CD4-positive, alpha-beta T cell treated with Interleukin-4 for 4 hours (primary cell): ENCODE data around the gene PCSK6.

ENCODE experiments used
- DNase-seq: peaks from one replicate; pipeline ENCODE4 v3.0.0-alpha.2; 2020

Gene PCSK6

DNA sequence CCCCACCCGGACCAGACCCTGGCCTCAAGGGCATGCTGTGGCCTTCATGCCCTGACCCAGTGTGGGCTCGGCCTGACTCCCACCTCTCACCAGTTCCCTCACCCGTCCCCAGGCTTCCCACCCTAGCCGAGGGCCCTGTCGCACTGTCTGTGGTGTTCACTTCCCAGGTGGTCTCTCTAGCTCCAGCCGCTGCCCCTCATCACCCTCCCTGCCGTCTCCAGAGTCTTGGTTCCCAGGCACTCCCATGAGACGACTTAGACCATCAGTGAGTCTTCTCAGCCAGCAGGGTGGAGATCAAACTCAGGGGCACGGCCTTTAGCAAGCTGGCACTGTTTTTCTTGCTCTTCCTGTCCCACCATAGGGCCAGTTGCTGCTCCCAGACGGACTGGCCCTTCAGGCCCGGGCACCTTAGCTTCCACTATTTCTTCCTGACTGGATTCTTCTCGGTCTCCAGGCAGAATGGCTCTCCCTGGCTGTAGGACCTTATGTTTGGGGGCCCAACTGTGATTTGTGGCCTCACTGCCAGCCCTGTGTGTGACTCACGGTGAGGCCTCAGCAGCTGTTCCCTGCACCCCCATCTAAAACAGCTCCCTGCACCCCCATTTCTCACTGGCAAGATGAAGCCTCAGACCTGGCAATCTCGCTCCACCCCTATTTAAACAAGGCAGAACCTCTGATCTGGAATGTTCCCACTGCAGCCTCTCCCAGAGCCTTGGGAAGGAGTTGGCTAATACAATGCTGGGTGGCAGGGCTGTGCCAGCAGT, 9.4 kb upstream of the PCSK6 start:
- no peak for DNase-seq

GRCh38 chr15:101498076-101498716, 8.7 kb upstream of the PCSK6 start:
- DNase-seq: no peak

GRCh38 chr15:101497484-101498034, 8.1 kb upstream of the PCSK6 start:
- no peak for DNase-seq

DNA sequence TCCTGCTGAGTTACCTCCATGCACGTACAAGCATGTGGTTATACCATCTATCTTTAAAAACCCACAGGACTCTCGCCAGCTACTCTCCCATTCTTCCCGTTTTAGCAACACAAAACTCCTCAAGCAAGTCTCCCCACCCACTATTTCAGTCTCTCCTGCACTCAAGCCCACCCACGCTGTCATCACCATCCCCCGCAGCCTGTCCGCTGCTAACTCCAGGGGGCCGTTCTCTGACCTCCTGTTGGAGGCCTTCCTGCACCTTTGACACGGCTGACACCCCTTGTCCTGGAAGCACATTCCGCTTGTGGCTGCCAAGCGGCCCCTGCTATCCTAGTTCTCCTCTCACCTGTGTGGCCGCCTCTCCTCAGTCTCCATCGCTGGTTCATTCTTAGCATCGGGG, 7.5 kb upstream of the PCSK6 start:
- no peak for DNase-seq

DNA sequence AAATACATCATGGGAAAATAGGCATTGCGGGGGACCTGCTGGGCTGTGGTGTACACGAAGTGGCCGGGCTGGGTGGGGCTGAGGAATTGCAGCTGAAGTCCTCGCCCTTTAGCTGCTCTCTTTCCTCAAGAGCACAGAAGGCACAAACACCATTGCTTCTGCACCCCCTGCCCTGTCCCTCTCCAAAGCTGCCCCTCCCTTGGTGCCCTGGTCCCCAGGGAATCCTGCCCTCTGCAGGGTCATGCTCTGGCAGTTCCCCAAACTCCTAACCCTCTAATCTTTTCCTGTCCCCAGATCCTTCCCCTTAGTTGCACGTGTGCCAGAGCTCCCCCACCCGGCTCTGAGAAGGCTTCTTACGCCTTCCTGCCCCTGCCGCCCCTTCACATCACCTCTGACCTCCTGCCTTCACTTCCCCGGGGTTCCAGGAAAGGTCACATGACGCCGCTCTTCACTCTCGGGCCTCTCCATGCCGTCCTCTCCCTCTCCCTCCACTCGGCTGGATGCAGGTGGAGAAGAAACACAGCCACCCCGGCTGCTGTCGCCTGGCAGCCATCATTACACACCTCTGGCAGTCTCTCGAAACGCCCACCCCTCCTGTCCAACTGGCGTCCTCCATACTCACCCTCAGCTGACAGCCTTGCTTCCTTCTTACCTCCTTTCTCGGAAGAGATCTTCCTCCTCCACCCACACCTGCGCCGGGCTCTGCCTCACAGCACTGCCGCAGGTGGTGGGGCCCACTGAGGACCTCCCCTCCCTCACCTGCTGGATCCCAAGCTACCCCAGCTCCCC, 6.9 kb upstream of the PCSK6 start:
- DNase-seq: no peak

GRCh38 chr15:101495334-101496197, 6.1 kb upstream of the PCSK6 start:
- no peak for DNase-seq

DNA sequence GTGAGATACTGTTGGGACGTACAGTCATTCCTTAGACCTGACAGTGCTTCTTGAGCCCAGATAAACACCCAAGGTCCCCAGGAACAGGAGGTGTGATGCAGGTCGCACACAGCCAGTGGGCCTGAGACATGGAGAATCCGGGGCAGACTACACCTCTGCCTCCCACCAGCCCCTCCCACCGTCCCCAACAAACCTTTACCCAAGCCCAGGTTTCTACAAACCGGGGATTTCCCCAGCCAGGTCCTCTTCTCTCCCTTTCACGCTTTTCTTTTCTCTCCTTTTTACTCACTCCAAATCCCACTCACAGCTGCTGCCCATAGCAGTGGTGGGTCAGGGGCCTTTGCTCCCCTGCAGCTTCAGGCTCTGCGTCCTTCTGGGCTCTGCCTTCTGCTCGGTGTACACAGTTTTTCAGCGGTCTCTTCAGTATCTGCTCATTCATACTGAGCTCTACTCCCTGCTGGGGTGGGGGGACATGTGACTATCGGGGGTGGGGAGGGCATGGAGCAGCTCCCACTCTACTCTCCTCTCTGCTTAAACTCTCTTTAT, 4.8 kb upstream of the PCSK6 start:
- DNase-seq: no peak

DNA sequence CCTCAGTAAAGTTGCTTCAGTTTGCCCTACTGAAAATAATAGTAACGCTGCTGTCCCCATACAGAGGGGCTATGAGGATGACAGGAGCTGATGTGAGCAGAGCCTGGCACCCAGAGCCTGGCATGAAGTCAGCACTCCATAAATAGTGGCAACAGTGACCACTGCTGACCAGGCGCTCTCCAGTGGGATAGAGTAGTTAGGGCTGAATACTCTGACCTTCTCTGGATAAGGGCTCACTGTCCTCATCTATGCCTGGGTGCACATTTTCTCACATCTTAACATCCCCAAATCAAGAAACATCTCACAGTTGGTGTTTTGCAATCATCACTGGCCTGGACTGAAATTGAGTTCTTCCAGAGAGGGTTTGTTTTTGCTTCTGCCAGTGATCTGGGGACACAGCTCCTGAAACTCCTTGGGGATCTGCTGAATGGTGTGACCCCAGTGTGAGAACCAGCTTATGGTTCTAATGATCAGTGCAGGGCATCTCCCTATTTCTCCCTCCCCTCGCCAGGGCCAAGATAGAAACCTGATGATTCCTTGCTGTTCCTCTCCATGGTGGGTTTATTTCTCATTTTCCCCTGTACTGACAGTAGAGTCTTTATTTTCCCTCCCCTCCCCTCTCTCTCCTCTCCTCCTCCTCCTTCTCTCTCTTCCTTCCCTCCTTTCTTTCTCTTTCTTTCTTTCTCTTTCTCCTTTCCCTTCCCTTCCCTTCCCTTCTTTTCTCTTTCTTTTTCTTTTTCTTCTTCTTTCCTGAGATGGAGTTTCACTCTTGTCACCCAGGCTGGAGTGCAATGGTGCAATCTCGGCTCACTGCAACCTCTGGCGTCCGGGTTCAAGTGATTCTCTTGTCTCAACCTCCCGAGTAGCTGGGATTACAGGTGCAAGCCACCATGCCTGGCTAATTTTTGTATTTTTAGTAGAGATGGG, 3.5 kb upstream of the PCSK6 start:
- no peak for DNase-seq

DNA sequence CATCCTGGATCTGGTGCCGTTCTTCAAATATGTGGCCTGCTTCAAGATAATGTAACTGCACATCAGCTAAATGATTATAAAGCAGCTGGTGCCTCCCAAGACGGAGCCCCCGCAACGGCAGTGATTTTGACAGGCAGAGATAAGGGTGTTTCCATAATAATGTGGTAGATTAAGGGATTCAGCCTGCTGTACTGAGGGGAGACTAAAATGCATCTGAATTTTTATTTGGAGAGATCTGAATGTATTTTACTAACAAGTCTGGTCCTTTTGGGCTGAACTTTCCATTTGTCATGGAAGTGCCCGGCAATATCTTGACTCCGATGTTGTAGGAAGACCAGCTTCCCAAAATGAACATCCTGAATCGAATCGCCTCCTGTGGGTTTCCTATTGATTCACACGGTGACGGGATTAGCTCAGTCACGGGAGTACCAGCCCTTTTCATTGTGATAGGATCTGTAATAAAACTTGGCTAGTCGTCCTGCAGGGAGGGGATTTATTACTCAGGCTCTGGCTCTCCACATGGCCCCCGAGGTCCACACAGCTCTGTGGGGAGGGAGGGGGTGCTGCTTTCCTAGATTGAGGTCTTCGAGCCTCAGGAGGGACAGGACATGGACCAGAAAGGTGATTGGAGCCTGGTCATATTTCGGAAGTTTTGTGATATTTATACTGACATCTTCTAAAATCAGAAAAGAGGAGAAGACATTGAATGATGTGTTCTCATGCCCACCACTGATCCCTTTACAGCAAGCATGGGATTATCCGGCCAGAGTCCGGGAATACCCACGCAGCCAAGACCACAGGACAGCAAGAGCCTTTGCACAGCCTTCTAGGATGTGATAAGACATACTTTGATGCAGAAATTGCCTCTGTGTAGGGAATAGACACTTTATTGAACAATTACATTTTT, 2.5 kb upstream of the PCSK6 start:
- DNase-seq: no peak

DNA sequence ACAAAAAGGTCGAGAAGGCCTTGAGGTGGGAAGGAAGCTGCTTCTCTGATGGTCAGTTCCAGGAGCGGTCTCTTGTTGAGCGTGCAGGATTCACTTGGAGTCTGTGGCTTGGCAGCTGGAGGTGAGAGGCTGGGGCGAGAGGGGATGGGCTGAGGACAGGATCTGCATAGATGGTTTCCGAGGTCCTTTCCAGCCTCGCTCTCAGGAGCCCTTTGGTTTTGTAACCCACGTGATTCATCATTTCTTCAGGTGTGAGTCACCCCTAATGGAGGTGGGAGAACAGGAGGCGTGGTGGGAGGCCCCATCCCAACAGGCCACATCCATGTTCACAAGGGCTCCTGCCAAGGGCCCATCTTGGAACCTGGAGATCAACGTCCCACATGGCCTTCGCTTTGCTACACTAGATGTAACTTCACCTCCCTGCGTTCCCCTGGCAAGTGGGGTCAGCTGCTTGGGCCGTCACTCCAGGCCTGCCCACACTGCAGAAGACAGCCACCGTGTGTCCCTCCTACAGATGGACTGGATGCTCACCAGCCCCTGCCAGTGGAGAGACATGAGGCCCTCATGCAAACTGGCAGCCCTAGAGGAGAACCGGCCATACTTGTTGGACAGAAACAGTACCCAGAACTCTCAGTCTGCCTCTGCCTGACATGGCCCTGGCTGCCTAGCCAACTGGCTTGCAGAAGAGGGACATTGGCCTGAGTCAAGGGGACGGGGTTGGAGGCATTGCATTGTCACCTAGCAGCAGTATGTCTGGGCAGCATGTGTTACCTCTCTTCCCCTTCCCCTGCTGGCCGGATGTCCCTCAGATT, 1.6 kb upstream of the PCSK6 start:
- no peak for DNase-seq

DNA sequence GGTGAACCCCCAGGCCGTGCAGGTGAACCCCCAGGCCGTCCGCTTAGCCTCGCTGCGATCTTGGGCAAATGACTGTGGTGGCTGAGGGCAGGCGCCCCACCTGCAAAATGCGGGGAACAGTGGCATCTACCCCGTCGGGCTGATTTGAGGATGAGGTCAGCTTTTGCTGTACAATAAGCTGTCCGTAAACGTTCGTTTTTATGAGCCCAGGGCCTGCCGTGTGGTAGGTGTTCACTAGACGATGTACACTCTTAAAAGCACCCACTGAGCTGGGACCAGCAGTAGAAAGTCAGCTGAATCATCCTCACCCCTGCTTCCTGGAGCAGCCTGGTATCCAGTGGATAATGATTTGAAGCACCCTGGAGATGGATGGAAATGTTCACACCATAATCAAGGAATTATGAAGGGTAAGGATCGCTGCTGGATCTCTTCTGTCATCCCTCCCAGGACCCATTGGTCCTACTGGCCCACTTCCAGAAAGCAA, 943 bp upstream of the PCSK6 start:
- no peak for DNase-seq

DNA sequence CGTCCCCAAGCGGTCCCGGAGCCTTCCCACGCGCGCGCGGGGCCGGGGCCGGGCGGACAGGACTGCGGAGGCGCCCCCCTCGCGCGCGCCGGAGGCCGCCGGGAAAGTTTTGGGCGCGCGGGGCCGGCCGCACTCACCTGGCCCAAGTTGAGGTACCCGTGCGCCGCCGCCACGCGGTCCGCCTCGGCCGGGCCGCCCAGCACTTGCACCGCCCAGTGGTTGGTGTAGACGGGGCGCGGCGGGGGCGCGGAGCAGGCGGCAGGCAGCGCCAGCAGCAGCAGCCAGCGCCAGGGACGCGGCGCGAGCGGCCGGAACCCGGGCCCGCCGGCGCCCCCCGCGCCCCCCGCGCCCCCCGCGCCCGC, 289 bp downstream of the PCSK6 start:
- DNase-seq: no peak

DNA sequence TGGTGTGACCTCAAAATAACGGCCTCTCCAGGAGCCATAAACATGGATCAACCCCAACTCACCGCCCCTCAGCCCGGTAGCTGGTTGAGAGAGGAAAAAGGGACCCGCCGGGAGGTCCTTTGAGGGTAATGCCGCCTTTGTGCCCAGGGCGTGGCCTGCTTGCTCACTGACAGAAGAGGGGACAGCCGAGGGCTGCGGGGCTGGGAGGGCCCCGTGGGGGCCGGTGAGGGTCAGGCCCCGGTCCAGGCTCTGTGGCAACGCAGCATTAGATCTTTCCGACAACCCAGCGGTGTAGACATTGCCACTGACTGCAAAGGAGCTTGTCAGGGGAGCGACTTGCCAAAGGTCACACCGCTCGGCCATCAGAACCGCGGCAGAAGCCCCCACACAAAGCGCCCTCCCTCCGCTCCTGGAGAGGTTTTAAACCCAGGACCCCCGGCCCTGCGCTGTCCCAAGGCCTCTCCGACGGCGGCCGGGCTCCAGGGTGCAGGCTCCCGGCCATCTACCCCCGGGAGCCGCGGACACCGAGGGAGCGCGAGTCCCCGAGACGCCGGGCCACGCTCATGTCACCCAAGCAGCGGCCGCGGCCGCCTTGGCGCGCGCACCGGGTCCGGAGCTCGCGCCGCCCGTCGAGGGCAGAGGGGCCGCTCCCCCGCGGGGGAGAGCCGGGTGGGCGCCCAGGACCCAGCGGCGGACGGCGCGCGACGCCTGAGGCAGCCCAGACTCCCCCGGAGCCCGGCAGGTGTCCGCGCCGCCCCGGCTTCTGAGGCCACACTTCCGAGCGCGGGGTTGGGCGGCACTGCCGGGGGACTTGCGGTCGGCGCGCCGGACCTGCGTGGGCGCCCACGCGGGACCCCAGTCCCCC, 975 bp downstream of the PCSK6 start:
- no peak for DNase-seq

DNA sequence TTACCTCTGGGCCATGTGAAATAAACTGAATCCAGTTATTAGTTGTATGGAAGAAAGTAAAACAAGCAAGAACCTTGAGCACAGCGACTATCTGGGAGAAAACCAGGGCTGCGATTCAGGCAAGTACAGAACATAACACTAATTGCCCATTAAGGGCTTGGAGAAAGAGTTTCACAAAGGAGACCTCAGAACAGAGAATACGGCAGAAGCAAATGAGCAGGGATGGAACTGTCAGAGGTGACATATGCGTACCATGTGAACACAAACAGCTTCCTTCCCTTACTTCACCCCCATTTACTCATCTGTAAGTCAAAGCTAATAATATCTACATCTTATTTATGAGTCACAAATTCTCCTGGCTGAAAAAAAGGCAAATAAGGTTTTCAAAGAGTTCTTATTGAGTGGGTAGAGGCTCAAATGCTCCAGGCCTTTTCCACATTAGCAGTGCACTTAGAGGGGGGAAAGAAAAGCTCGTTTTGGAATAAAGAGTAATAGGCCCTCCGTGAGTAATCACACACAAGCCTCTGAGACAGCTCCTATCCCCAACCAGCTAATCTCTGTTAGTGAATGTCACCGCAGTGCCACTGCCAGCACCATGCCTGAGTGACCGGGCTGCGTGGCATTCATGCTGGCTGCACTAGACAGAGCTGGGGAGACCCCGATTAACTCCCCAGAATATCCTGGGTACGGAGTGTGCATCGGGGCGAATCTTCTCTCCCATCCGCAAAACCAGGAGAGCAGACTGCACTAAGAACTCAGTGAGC, 2.6 kb downstream of the PCSK6 start:
- no peak for DNase-seq

GRCh38 chr15:101483462-101483861, 6.0 kb downstream of the PCSK6 start:
- DNase-seq: no peak

DNA sequence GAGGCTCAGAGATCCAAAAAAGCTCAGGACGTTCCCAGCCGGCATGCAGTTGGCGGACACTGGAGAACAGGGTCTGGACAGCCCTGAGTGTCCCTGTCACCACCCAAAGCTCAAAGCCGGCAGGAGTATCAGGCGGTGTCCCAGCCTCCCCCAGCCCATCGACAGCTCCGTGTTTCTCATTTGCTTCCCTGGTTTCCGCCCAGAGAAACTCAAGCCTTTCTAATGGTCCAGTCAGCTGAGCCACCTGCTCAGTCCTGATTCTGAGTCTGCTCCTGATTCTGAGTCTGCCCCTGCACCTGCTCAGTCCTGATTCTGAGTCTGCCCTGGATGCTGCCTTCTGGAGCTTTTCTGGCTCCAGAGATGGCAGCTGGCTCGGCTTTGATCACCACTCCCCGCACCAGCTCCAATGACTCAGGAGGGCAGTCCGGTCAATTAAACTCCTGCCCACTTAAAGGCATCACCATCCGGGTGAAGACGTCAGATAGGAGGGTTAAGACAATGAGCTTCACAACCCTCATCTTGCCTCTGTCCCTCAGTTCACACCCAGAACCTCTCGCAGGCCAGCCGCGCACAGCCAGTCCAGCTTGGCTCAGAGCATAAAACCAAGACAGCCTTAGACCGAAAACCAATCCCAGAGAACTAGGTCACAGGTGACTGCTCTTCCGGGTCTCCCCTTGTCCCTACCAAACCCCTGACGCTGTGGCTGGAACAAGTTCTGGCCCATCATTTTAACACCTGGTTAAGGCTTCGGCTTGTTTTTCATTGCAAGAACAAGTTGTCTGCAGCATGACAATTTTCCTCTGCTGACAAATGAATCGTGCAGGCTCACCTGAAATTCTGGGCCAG, 6.8 kb downstream of the PCSK6 start:
- DNase-seq: no peak
